GM12878 (cell line): ENCODE data around the gene SERTM2. TPM values are rescaled to one million over a fixed set of nuclear protein-coding genes. Genes with fewer than 3 reads are reported as not detected.

ENCODE experiments used
- ATAC-seq: fragments of 200-7000 bp; cut with Tn5 transposase; 3 replicates; pipeline ENCODE4 v1.9.1; 2020; ENCODE audit warnings: mild to moderate bottlenecking, moderate library complexity
- BruUV-seq: library from RNA; stranded (reverse); fragments of 400-500 nt; replicated peaks from 2 replicates; lab custom pipeline; 2021; lab: Mats Ljungman, UMichigan
- CTCF ChIA-PET: fragments of 300-600 bp; sonication (Branson Sonifier 250); formaldehyde crosslinking; extraction: SDS; loops from one replicate; lab custom pipeline; 2021; ENCODE audit warnings: inconsistent platforms; lab: Yijun Ruan, JAX
- POLR2A ChIA-PET: fragments of 350-600 bp; formaldehyde crosslinking; extraction: SDS; loops from one replicate; lab custom pipeline; 2021; ENCODE audit warnings: inconsistent platforms; lab: Charles Lee
- RAD21 ChIA-PET: fragments of 300-600 bp; sonication (Branson Sonifier 250); formaldehyde crosslinking; loops from one replicate; lab custom pipeline; 2023; ENCODE audit warnings: antibody characterized with exemption; ENCODE audit not compliant: unreplicated experiment; lab: Charles Lee
- SMC1A ChIA-PET: fragments of 300-600 bp; sonication (Branson Sonifier 250); formaldehyde crosslinking; loops from one replicate; lab custom pipeline; 2023; ENCODE audit not compliant: unreplicated experiment, uncharacterized antibody; lab: Charles Lee
- DNase-seq: peaks from one replicate; pipeline ENCODE4 v3.0.0-alpha.2; 2011; ENCODE audit warnings: low read depth, low spot score
- FAIRE-seq: peaks from 3 replicates; lab custom pipeline; 2011; peaks lifted over from hg19 to GRCh38; lab: Jason Lieb, UNC
- H2AFZ ChIP-seq: 2 replicates; pipeline ENCODE4 v1.6.0; 2011; ENCODE audit warnings: low read depth, low read length, control low read depth; ENCODE audit not compliant: control insufficient read depth
- H3K27ac ChIP-seq: 2 replicates; pipeline ENCODE4 v1.5.1; 2011; ENCODE audit warnings: control low read depth; ENCODE audit not compliant: control insufficient read depth, insufficient read depth
- H3K27me3 ChIP-seq, 2 experiments: replicated peaks in 1 of 2; 2 replicates each; pipeline versions ENCODE4 v1.6.0 to v1.6.1; 2011; ENCODE audit warnings: low read length in 1 of 2; ENCODE audit not compliant: control insufficient read depth in 2 of 2, insufficient read depth in 2 of 2
- H3K36me3 ChIP-seq, 2 experiments: 2 replicates each; pipeline ENCODE4 v1.5.1; 2011; ENCODE audit warnings: low read length in 1 of 2; ENCODE audit not compliant: control insufficient read depth in 2 of 2, insufficient read depth in 2 of 2
- H3K4me1 ChIP-seq: 2 replicates; pipeline ENCODE4 v1.6.1; 2011; ENCODE audit warnings: mild to moderate bottlenecking, low read length, moderate library complexity, mixed read lengths; ENCODE audit not compliant: control insufficient read depth, insufficient read depth
- H3K4me2 ChIP-seq: 2 replicates; pipeline ENCODE4 v1.6.0; 2011; ENCODE audit warnings: control low read depth; ENCODE audit not compliant: control insufficient read depth, insufficient read depth
- H3K4me3 ChIP-seq: fragments of 200-600 bp; sonication (generic); 2 replicates; pipeline ENCODE4 v1.5.1; 2016
- H3K79me2 ChIP-seq: 2 replicates; pipeline ENCODE4 v1.6.0; 2011; ENCODE audit warnings: low read length; ENCODE audit not compliant: control insufficient read depth, insufficient read depth
- H3K9ac ChIP-seq: 2 replicates; pipeline ENCODE4 v1.8.0; 2011; ENCODE audit warnings: low read length, control low read depth, mixed read lengths; ENCODE audit not compliant: control insufficient read depth, insufficient read depth
- H3K9me3 ChIP-seq: replicated peaks from 3 replicates; pipeline ENCODE4 v1.5.1; 2011; ENCODE audit warnings: mild to moderate bottlenecking, low read length; ENCODE audit not compliant: control insufficient read depth, insufficient read depth
- H4K20me1 ChIP-seq: 2 replicates; pipeline ENCODE4 v1.6.0; 2011; ENCODE audit not compliant: control insufficient read depth, insufficient read depth
- BCLAF1 ChIP-seq: fragments of 450-650 bp; IDR thresholded peaks from 2 replicates; pipeline ENCODE4 v1.6.1; 2017; ENCODE audit warnings: antibody characterized with exemption, mild to moderate bottlenecking, moderate library complexity
- EGR1 ChIP-seq, 2 experiments: IDR thresholded peaks; 1 replicate in 1 of 2; 2 replicates in 1 of 2; pipeline ENCODE4 v1.6.1; 2011 to 2012; ENCODE audit warnings: low read depth in 2 of 2, low read length in 2 of 2, borderline replicate concordance in 1 of 2, mild to moderate bottlenecking in 1 of 2, moderate library complexity in 1 of 2
- HDAC2 ChIP-seq: fragments of 200-600 bp; sonication (generic); IDR thresholded peaks from 2 replicates; pipeline ENCODE4 v1.6.1; 2017
- RAD51 ChIP-seq: fragments of 450-650 bp; IDR thresholded peaks from 2 replicates; pipeline ENCODE4 v1.6.1; 2016; ENCODE audit warnings: moderate library complexity, mild to moderate bottlenecking, inconsistent platforms
- SIX5 ChIP-seq: IDR thresholded peaks from 2 replicates; pipeline ENCODE4 v1.6.1; 2011; ENCODE audit warnings: mild to moderate bottlenecking, low read depth, low read length, moderate library complexity; ENCODE audit not compliant: severe bottlenecking
- SKIL ChIP-seq: fragments of 450-650 bp; IDR thresholded peaks from 2 replicates; pipeline ENCODE4 v1.6.1; 2017; ENCODE audit warnings: mild to moderate bottlenecking, low read depth, inconsistent platforms; ENCODE audit not compliant: poor library complexity, severe bottlenecking
- WRNIP1 ChIP-seq: IDR thresholded peaks from 2 replicates; pipeline ENCODE4 v1.6.1; 2011; ENCODE audit warnings: low read depth, low read length, improper control_type of control experiment, borderline replicate concordance
- ZNF217 ChIP-seq: fragments of 450-650 bp; IDR thresholded peaks from 2 replicates; pipeline ENCODE4 v1.6.1; 2017; ENCODE audit warnings: antibody characterized with exemption, mild to moderate bottlenecking
- WGBS: methylation state at CpG from one replicate; pipeline ENCODE4 v1.1.6; 2016; ENCODE audit warnings: low lambda C conversion rate; ENCODE audit not compliant: insufficient replicate concordance, insufficient coverage; ENCODE audit errors: missing lambda C conversion rate; 5-methylcytosine and 5-hydroxymethylcytosine counted together
- in situ Hi-C: fragments of 300-500 bp; cut with MboI; formaldehyde crosslinking; loops from 9 replicates; pipeline ENCODE4 v1.14.3; 2018; ENCODE audit warnings: mixed read lengths
- intact Hi-C: fragments of 100-400 bp; cut with micrococcal nuclease; formaldehyde crosslinking; loops from one replicate; pipeline ENCODE4 v1.14.2; 2022; ENCODE audit not compliant: unreplicated experiment
- polyA plus RNA-seq, 11 experiments: library from polyadenylated mRNA; depleted of rRNA in 4 of 11; unstranded in 6 of 11; stranded (reverse) in 5 of 11; fragments of >200 nt; fragmentation: Nextera tagmentation in 4 of 11; fragmentation: Illumina TruSeq in 1 of 11; extraction: Ambion mirVana in 4 of 11; extraction: Trizol in 1 of 11; gene quantifications; 1 replicate in 1 of 11; 2 replicates in 10 of 11; pipeline versions ENCODE4 v1.2.1 to v1.2.3, GENCODE V29; 2011 to 2016; ENCODE audit warnings: inconsistent platforms in 2 of 11, missing spikeins in 2 of 11, low read depth in 1 of 11
- total RNA-seq, 4 experiments: library from RNA; depleted of rRNA in 3 of 4; stranded (reverse); fragments of >200 nt in 3 of 4; fragmentation: Illumina TruSeq in 1 of 4; extraction: Trizol in 1 of 4; gene quantifications; 2 replicates each; pipeline versions ENCODE4 v1.2.1 to v1.2.3, GENCODE V29; 2013 to 2021
- TF ChIP-seq, protein P1 (sequence below): fragments of 450-650 bp; IDR thresholded peaks from 2 replicates; pipeline ENCODE4 v1.6.1; 2018; ENCODE audit warnings: mild to moderate bottlenecking, low read depth, moderate library complexity; ENCODE audit not compliant: partially characterized antibody
- TF ChIP-seq, protein P2 (sequence below): fragments of 450-650 bp; IDR thresholded peaks from 2 replicates; pipeline ENCODE4 v1.6.1; 2017; ENCODE audit warnings: mild to moderate bottlenecking, moderate library complexity
- TF ChIP-seq, protein P3 (sequence below): IDR thresholded peaks from 2 replicates; pipeline ENCODE4 v1.6.1; 2012; ENCODE audit warnings: low read depth, low read length, improper control_type of control experiment

Gene SERTM2
- total and polyA plus RNA-seq, 10 of the 15 experiments (the other 5 are each of a cell fraction or from before 2014, with no cell fraction given) = not detected

- H3K79me2 ChIP-seq = no peaks in the 10 kb centered on the region
- SMC1A ChIA-PET = no interaction called here
- no peaks in the 10 kb centered on the region for H3K36me3 ChIP-seq
- H4K20me1 ChIP-seq = no peaks in the 10 kb centered on the region
- H3K4me2 ChIP-seq = no peak overlapping the region
- 0% methylated on average over 2 of the region's 2 CpGs for WGBS
- POLR2A ChIA-PET = no interaction called here
- no peaks in the 10 kb centered on the region for H3K4me1 ChIP-seq
- intact Hi-C loops = no loop called here
- no peak overlapping the region for H3K27ac ChIP-seq
- no peak overlapping the region for H3K4me3 ChIP-seq
- H3K9ac ChIP-seq = no peak overlapping the region
- no peak for FAIRE-seq
- in situ Hi-C loops = no loop called here
- H3K9me3 ChIP-seq = no peaks in the 10 kb centered on the region
- no peak overlapping the region for H2AFZ ChIP-seq
- CTCF ChIA-PET = no interaction called here
- ATAC-seq = no peak
- RAD21 ChIA-PET = no interaction called here
- H3K27me3 ChIP-seq = no peaks in the 10 kb centered on the region
- BruUV-seq = no TSS peak
- no peak for DNase-seq
- TF ChIP-seq RAD51 (no peak), SKIL (no peak), EGR1 (IDR thresholded peaks at IDR 0.05; ENCODE audit: borderline replicate concordance in 1 of 2, low read depth in 2 of 2, low read length in 2 of 2) (no peak), WRNIP1 (no peak), SIX5 (no peak), HDAC2 (no peak), ZNF217 (no peak), BCLAF1 (no peak)
- TF ChIP-seq, protein P1, sequence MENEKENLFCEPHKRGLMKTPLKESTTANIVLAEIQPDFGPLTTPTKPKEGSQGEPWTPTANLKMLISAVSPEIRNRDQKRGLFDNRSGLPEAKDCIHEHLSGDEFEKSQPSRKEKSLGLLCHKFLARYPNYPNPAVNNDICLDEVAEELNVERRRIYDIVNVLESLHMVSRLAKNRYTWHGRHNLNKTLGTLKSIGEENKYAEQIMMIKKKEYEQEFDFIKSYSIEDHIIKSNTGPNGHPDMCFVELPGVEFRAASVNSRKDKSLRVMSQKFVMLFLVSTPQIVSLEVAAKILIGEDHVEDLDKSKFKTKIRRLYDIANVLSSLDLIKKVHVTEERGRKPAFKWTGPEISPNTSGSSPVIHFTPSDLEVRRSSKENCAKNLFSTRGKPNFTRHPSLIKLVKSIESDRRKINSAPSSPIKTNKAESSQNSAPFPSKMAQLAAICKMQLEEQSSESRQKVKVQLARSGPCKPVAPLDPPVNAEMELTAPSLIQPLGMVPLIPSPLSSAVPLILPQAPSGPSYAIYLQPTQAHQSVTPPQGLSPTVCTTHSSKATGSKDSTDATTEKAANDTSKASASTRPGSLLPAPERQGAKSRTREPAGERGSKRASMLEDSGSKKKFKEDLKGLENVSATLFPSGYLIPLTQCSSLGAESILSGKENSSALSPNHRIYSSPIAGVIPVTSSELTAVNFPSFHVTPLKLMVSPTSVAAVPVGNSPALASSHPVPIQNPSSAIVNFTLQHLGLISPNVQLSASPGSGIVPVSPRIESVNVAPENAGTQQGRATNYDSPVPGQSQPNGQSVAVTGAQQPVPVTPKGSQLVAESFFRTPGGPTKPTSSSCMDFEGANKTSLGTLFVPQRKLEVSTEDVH = no peak
- TF ChIP-seq, protein P2, sequence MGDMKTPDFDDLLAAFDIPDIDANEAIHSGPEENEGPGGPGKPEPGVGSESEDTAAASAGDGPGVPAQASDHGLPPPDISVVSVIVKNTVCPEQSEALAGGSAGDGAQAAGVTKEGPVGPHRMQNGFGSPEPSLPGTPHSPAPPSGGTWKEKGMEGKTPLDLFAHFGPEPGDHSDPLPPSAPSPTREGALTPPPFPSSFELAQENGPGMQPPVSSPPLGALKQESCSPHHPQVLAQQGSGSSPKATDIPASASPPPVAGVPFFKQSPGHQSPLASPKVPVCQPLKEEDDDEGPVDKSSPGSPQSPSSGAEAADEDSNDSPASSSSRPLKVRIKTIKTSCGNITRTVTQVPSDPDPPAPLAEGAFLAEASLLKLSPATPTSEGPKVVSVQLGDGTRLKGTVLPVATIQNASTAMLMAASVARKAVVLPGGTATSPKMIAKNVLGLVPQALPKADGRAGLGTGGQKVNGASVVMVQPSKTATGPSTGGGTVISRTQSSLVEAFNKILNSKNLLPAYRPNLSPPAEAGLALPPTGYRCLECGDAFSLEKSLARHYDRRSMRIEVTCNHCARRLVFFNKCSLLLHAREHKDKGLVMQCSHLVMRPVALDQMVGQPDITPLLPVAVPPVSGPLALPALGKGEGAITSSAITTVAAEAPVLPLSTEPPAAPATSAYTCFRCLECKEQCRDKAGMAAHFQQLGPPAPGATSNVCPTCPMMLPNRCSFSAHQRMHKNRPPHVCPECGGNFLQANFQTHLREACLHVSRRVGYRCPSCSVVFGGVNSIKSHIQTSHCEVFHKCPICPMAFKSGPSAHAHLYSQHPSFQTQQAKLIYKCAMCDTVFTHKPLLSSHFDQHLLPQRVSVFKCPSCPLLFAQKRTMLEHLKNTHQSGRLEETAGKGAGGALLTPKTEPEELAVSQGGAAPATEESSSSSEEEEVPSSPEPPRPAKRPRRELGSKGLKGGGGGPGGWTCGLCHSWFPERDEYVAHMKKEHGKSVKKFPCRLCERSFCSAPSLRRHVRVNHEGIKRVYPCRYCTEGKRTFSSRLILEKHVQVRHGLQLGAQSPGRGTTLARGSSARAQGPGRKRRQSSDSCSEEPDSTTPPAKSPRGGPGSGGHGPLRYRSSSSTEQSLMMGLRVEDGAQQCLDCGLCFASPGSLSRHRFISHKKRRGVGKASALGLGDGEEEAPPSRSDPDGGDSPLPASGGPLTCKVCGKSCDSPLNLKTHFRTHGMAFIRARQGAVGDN = no peak
- TF ChIP-seq, protein P3, sequence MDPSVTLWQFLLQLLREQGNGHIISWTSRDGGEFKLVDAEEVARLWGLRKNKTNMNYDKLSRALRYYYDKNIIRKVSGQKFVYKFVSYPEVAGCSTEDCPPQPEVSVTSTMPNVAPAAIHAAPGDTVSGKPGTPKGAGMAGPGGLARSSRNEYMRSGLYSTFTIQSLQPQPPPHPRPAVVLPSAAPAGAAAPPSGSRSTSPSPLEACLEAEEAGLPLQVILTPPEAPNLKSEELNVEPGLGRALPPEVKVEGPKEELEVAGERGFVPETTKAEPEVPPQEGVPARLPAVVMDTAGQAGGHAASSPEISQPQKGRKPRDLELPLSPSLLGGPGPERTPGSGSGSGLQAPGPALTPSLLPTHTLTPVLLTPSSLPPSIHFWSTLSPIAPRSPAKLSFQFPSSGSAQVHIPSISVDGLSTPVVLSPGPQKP = no peak
Observed at GRCh38 chrX:111519215-111519614, 7.8 kb downstream of the SERTM2 start.
